HEK293 (cell line): ENCODE measurements around the gene LCMT1.

ENCODE experiments used
- KLF10 ChIP-seq: fragments of 450-650 bp; IDR thresholded peaks from 2 replicates; pipeline ENCODE4 v1.5.1; 2018; ENCODE audit warnings: missing biosample characterization, mild to moderate bottlenecking, missing genetic modification characterization
- KLF9 ChIP-seq: fragments of 450-650 bp; formaldehyde crosslinking; IDR thresholded peaks from 2 replicates; pipeline ENCODE4 v1.5.1; 2016; ENCODE audit warnings: missing biosample characterization, missing genetic modification characterization, low read depth
- ZBTB1 ChIP-seq: fragments of 450-650 bp; formaldehyde crosslinking; IDR thresholded peaks from 2 replicates; pipeline ENCODE4 v1.5.1; 2016; ENCODE audit warnings: missing biosample characterization, missing genetic modification characterization
- ZIC2 ChIP-seq: fragments of 450-650 bp; formaldehyde crosslinking; IDR thresholded peaks from 2 replicates; pipeline ENCODE4 v1.5.1; 2016; ENCODE audit warnings: missing biosample characterization, missing genetic modification characterization
- ZNF416 ChIP-seq: fragments of 450-650 bp; formaldehyde crosslinking; IDR thresholded peaks from 2 replicates; pipeline ENCODE4 v1.5.1; 2016; ENCODE audit warnings: missing biosample characterization, missing genetic modification characterization
- ZNF423 ChIP-seq: fragments of 450-650 bp; formaldehyde crosslinking; IDR thresholded peaks from 2 replicates; pipeline ENCODE4 v1.5.1; 2016; ENCODE audit warnings: missing biosample characterization, missing genetic modification characterization
- ZNF473 ChIP-seq: fragments of 450-650 bp; formaldehyde crosslinking; IDR thresholded peaks from 2 replicates; pipeline ENCODE4 v1.5.1; 2017; ENCODE audit warnings: missing biosample characterization, missing genetic modification characterization
- ZNF501 ChIP-seq: fragments of 450-650 bp; formaldehyde crosslinking; IDR thresholded peaks from 2 replicates; pipeline ENCODE4 v1.5.1; 2016; ENCODE audit warnings: missing biosample characterization, missing genetic modification characterization
- ZNF571 ChIP-seq: fragments of 450-650 bp; formaldehyde crosslinking; IDR thresholded peaks from 2 replicates; pipeline ENCODE4 v1.5.0; 2017; ENCODE audit warnings: missing biosample characterization, missing genetic modification characterization
- ZNF677 ChIP-seq: fragments of 450-650 bp; IDR thresholded peaks from 2 replicates; pipeline ENCODE4 v1.5.0; 2018; ENCODE audit warnings: missing biosample characterization, mild to moderate bottlenecking, missing genetic modification characterization, moderate library complexity
- TF ChIP-seq, protein P1 (sequence below): fragments of 450-650 bp; formaldehyde crosslinking; IDR thresholded peaks from 2 replicates; pipeline ENCODE4 v1.5.1; 2016; ENCODE audit warnings: missing biosample characterization, missing genetic modification characterization
- TF ChIP-seq, protein P2 (sequence below): fragments of 450-650 bp; formaldehyde crosslinking; conservative IDR thresholded peaks from 2 replicates; pipeline ENCODE4 v1.5.1; 2016; ENCODE audit warnings: low read depth, missing biosample characterization, missing genetic modification characterization
- TF ChIP-seq, protein P3 (sequence below): fragments of 450-650 bp; formaldehyde crosslinking; IDR thresholded peaks from 2 replicates; pipeline ENCODE4; 2016; ENCODE audit warnings: missing biosample characterization, missing genetic modification characterization
- TF ChIP-seq, protein P4 (sequence below): fragments of 450-650 bp; IDR thresholded peaks from 2 replicates; pipeline ENCODE4 v1.5.1; 2018; ENCODE audit warnings: missing biosample characterization, mild to moderate bottlenecking, missing genetic modification characterization
- TF ChIP-seq, protein P5 (sequence below): fragments of 450-650 bp; formaldehyde crosslinking; IDR thresholded peaks from 2 replicates; pipeline ENCODE4 v1.5.1; 2017; ENCODE audit warnings: missing biosample characterization, missing genetic modification characterization
- TF ChIP-seq, protein P6 (sequence below): fragments of 450-650 bp; formaldehyde crosslinking; IDR thresholded peaks from 2 replicates; pipeline ENCODE4 v1.5.1; 2016; ENCODE audit warnings: missing biosample characterization, missing genetic modification characterization

The LCMT1 gene

DNA sequence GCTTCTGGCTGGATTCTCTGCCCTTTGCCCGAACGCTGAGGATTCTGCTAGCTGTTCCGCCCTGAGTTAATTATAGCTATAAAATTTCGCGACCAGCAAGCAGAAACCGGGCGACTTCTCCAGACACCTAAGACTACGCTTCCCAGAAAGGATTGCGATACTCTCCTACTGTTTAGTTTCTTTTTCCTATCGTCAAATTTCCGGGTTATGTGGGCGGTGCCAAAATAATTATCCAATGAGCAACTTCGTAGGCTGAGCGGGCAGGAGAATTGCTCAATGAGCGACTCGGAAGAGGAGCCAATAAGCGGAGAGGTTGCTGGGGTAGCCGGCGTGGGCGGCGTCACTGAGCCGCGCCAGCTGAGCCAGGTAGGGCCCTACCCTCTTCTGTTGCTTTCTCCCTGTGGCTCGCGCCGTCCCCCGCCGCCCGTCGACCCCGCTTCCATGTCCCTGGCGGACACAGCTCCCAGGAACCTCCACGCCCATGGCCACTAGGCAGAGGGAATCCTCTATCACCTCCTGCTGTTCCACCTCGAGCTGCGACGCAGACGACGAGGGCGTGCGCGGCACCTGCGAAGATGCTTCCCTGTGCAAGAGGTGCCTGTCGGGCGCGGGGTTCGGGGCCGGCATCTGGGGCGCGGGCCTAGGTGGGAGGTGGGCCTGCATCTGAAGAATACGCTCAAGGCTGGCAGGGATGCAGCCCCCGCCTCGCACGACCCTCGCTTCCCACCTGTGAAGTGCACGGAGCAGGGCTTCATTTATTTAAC, at the start of gene LCMT1 (continued):
- TF ChIP-seq, protein P1, sequence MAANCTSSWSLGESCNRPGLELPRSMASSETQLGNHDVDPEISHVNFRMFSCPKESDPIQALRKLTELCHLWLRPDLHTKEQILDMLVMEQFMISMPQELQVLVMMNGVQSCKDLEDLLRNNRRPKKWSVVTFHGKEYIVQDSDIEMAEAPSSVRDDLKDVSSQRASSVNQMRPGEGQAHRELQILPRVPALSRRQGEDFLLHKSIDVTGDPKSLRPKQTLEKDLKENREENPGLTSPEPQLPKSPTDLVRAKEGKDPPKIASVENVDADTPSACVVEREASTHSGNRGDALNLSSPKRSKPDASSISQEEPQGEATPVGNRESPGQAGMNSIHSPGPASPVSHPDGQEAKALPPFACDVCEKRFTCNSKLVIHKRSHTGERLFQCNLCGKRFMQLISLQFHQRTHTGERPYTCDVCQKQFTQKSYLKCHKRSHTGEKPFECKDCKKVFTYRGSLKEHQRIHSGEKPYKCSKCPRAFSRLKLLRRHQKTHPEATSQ, result no peak
- TF ChIP-seq ZNF416 (tag by site-specific recombination), result no peak
- TF ChIP-seq, protein P2, sequence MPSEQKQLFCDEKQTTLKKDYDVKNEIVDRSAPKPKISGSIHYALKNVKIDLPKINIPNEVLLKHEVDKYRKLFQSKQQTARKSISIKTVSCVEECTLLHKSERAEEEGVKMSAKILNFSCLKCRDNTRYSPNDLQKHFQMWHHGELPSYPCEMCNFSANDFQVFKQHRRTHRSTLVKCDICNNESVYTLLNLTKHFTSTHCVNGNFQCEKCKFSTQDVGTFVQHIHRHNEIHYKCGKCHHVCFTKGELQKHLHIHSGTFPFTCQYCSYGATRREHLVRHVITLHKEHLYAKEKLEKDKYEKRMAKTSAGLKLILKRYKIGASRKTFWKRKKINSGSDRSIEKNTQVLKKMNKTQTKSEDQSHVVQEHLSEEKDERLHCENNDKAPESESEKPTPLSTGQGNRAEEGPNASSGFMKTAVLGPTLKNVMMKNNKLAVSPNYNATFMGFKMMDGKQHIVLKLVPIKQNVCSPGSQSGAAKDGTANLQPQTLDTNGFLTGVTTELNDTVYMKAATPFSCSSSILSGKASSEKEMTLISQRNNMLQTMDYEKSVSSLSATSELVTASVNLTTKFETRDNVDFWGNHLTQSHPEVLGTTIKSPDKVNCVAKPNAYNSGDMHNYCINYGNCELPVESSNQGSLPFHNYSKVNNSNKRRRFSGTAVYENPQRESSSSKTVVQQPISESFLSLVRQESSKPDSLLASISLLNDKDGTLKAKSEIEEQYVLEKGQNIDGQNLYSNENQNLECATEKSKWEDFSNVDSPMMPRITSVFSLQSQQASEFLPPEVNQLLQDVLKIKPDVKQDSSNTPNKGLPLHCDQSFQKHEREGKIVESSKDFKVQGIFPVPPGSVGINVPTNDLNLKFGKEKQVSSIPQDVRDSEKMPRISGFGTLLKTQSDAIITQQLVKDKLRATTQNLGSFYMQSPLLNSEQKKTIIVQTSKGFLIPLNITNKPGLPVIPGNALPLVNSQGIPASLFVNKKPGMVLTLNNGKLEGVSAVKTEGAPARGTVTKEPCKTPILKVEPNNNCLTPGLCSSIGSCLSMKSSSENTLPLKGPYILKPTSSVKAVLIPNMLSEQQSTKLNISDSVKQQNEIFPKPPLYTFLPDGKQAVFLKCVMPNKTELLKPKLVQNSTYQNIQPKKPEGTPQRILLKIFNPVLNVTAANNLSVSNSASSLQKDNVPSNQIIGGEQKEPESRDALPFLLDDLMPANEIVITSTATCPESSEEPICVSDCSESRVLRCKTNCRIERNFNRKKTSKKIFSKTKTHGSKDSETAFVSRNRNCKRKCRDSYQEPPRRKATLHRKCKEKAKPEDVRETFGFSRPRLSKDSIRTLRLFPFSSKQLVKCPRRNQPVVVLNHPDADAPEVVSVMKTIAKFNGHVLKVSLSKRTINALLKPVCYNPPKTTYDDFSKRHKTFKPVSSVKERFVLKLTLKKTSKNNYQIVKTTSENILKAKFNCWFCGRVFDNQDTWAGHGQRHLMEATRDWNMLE, result 0 out of 2 replicates have a peak, but pooled peaks have one; percentile 30
- TF ChIP-seq ZNF473 (tag by site-specific recombination), result no peak
- no peak for TF ChIP-seq ZNF677 (tag by site-specific recombination)
- TF ChIP-seq ZNF501 (tag by site-specific recombination), result 0 out of 2 replicates have a peak, but pooled peaks have one; percentile 26
- TF ChIP-seq ZNF571 (tag by site-specific recombination), result no peak
- peak; percentile 43; the same call in 1 of the 2 replicates for TF ChIP-seq ZIC2 (tag by site-specific recombination)
- TF ChIP-seq, protein P3, sequence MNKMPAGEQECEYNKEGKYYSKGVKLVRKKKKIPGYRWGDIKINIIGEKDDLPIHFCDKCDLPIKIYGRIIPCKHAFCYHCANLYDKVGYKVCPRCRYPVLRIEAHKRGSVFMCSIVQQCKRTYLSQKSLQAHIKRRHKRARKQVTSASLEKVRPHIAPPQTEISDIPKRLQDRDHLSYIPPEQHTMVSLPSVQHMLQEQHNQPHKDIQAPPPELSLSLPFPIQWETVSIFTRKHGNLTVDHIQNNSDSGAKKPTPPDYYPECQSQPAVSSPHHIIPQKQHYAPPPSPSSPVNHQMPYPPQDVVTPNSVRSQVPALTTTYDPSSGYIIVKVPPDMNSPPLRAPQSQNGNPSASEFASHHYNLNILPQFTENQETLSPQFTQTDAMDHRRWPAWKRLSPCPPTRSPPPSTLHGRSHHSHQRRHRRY, result no peak
- TF ChIP-seq ZBTB1 (tag by site-specific recombination), result no peak
- TF ChIP-seq, protein P4, sequence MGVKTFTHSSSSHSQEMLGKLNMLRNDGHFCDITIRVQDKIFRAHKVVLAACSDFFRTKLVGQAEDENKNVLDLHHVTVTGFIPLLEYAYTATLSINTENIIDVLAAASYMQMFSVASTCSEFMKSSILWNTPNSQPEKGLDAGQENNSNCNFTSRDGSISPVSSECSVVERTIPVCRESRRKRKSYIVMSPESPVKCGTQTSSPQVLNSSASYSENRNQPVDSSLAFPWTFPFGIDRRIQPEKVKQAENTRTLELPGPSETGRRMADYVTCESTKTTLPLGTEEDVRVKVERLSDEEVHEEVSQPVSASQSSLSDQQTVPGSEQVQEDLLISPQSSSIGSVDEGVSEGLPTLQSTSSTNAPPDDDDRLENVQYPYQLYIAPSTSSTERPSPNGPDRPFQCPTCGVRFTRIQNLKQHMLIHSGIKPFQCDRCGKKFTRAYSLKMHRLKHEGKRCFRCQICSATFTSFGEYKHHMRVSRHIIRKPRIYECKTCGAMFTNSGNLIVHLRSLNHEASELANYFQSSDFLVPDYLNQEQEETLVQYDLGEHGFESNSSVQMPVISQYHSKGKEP, result no peak
- TF ChIP-seq ZNF423, result no peak
- TF ChIP-seq, protein P5, sequence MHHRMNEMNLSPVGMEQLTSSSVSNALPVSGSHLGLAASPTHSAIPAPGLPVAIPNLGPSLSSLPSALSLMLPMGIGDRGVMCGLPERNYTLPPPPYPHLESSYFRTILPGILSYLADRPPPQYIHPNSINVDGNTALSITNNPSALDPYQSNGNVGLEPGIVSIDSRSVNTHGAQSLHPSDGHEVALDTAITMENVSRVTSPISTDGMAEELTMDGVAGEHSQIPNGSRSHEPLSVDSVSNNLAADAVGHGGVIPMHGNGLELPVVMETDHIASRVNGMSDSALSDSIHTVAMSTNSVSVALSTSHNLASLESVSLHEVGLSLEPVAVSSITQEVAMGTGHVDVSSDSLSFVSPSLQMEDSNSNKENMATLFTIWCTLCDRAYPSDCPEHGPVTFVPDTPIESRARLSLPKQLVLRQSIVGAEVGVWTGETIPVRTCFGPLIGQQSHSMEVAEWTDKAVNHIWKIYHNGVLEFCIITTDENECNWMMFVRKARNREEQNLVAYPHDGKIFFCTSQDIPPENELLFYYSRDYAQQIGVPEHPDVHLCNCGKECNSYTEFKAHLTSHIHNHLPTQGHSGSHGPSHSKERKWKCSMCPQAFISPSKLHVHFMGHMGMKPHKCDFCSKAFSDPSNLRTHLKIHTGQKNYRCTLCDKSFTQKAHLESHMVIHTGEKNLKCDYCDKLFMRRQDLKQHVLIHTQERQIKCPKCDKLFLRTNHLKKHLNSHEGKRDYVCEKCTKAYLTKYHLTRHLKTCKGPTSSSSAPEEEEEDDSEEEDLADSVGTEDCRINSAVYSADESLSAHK, result no peak
- TF ChIP-seq, protein P6, sequence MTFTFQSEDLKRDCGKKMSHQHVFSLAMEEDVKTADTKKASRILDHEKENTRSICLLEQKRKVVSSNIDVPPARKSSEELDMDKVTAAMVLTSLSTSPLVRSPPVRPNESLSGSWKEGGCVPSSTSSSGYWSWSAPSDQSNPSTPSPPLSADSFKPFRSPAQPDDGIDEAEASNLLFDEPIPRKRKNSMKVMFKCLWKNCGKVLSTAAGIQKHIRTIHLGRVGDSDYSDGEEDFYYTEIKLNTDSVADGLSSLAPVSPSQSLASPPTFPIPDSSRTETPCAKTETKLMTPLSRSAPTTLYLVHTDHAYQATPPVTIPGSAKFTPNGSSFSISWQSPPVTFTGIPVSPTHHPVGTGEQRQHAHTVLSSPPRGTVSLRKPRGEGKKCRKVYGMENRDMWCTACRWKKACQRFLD (tag by site-specific recombination), result no peak
- peak; percentile 65 for TF ChIP-seq KLF10 (tag by site-specific recombination)
- TF ChIP-seq KLF9, result peak; percentile 82
